Myocyte (in vitro differentiated cells): Measurements from ENCODE around the gene ZNF521. TPM values are rescaled to one million over a fixed set of nuclear protein-coding genes. Genes with fewer than 3 reads are reported as not detected.

ENCODE experiments used
- DNase-seq: peaks from one replicate; pipeline ENCODE4 v3.0.0-alpha.2; 2012; ENCODE audit warnings: low read depth
- total RNA-seq: library from RNA; depleted of rRNA; stranded (reverse); fragments of >200 nt; gene quantifications from 2 replicates; pipeline ENCODE4 v1.2.3, GENCODE V29; 2014

The ZNF521 gene
- total RNA-seq, 1 donor from 2014 or later, result 27.2 TPM

DNA sequence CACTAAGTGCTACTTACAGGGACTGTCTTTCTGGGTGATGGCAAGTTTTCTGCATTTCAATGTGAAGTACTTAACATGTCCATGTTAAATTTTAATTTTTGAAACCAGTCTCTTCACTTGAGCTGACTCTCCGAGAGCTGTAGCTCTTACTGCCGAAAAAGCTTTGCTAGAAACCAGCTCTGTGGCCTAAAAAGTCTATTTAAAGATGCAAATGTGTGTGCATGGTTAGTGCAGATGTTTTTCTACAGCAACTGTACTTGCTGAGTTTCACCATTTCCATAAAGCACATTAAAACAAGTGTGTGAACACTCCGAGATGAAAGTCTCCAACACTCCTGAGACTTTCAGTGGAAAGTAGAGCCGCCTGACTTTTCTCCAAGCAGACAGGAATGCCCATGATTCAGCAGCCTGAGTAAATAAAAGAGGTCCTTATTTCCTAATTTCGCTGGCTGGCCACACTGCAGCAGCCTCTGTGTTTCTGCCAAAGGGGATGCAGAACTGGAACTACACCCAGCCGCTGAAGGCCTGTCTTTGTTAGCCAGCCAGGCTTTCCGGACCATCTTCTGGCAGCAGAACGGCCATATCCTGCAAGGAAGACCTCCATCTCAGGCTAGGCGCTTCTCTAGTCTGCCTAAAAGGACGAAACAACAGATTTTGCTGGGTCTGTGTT is 121.2 kb downstream of the ZNF521 start:
- DNase-seq, result peak; percentile 72

DNA sequence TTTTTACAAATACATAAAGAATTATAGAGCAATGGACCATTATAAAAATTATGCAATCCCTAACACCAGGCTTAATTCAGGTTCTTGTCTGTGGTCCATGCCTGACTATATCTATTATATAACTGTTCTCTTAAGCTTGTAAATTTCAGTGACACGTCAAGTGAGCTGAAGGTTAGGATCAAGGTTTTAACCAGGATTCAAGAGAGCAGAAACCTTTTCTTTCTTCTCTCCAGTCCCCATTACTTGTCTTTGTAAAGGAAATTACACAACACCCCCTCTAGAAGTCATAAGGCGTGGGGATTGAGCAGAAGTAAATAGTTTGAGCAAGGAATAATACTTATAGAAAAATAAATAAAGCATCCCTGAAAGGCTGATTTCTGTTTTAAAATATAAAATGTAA is 122.0 kb downstream of the ZNF521 start:
- DNase-seq, result no peak

DNA sequence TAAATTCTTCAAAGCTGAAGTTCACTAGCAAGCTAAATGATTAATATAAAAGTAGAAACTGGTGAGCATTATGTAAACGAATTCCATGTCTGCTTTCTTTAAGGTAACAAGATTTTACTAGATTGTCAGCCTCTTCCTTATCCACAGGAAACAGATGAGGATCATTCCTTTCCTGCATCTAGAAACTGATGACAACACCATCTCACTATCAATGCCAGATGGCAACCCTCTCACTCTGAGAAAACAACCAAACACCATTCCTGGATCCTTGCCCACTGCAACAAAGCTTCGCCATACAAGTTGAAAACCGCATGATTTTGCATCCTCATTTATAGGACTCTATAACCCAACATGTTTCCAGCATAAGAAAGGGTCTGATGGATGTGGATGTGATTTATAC is 122.9 kb downstream of the ZNF521 start:
- DNase-seq, result peak; percentile 37

DNA sequence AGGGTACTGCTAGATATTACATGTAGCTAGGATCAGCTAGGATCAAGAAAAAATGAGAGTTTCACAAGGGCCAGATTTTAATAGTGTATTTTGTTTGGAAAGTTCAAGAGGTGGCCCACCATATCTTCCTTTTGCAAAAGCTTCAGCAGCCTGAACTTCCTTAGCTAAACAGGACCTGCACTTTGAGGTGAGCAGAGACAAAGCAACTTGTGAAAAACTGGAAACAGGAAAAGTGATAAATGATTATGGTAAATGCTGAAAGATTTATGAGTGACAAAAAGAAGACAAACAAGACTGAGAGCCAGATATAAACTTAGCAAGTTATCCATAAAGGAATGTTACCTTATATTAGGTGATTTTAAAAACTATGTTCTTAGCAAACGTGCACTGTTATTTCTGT is 123.6 kb downstream of the ZNF521 start:
- no peak for DNase-seq

DNA sequence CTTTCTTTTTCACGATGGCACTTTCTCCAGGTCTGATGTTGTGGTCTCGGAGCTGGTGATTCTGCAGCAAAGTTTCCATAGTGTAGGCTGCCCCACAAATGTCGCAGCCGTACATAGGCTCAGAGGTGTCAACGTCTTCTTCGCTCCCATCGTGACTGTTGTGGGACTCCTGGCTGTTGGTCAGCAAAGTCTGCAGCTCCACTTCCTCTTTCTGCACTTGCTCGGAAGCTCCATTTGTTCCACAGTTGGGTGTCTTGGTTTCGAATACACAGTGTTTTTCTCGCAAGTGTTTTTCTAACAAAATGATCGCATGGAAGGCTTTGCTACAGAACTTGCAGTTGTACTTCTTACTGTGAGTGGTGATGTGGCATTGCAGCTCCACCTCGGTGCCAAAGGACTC is 126.8 kb downstream of the ZNF521 start:
- DNase-seq, result no peak

DNA sequence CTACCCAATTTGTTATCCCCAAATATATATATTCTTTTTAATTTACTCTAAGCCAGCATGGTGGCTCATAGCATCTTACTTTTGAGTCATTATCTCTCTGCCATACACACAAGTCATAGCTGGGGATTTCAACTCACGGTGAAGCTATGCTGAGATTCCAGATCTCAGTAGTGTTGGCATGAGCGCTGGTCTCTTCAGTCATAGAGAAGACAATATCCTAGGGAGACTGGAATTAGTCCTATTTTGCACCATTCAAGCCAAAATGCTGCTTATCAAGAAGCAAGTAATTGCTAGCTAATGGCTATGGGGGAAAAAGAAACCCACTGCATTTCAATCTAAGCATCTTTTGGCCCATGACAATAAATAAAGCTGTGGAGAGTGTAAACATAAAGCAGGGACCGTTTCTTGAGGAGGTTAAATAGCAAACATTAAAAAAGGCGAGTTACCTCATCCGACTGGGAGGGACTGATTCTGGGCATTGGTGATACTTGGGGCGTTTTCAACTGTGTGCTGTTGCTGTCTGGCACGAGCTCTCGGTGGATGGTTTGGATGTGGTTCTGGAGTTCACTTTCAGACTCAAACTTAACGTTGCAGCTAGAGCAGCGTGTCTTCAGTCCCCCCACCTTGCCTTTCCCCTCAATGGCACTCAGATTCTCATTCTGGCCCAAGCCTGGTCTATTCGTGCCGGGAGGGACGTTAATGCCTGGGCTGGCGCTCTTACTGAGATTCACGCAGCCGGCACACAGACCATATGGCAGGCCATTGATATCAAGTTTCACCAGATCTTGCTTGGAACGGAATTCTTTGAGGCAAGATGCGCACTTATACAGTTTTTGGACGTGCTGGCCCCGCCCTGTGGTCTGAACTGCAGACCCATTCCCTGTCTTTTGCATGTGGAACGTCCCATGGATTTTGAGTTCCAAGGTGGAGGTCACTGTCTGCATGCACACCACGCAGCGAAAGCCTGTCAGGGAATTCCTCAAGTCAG is 127.8 kb downstream of the ZNF521 start:
- no peak for DNase-seq

DNA sequence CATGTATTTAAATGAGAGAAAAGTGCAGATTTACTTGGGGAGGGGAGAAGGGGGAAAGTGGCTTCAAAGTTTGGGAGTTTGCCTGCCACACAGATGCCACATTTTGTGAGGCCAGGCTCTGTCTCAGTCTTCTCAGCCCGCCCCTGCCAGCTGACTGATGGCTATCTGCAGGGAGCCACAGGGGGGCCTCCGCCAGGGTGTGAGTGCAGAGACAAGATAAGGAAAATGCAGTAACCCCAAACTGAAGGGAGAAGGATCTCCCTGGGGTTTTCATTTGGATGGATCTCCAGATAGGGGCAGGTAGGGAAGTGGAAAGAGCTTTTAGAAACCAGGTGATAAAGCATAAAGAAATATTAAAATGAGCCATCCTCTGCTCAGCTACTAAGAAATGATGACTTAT is 128.8 kb downstream of the ZNF521 start:
- DNase-seq, result no peak

DNA sequence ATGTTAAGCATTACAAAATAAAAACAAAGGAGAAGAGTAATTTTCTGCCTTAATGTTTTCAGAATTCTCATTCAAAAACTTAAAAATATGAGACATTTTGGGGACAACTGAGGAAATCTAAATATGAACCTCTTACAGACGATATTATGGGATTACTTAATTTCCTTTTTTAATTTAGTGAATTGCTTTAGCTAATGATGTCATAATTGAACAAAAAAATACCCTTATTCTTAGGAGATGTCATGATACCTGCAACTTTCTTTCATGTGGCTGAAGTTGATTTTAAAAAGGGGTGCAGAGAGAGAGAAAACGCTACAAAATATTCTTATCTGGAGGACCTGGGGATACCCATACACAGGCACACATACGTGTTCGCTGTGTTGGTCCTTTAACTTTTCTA is 129.3 kb downstream of the ZNF521 start:
- DNase-seq, result no peak

DNA sequence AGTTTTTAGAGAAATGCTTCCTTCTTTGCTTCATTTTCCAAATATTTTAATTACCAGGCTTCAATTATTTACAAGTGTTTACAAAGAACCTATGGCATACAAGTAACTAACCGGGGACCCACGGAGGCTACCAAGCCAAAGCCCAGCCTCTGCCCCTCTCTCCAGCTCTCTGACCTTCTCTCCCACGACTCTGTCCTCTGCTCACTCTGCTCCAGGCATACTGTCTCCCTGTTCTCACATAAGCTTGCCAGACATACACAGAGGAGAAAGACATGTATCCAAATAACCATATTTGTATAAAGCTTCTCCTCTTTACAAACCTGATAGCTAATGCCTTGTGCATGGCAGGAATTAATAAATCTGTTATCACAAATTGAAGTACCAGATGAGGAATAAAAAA is 141.3 kb downstream of the ZNF521 start:
- no peak for DNase-seq

DNA sequence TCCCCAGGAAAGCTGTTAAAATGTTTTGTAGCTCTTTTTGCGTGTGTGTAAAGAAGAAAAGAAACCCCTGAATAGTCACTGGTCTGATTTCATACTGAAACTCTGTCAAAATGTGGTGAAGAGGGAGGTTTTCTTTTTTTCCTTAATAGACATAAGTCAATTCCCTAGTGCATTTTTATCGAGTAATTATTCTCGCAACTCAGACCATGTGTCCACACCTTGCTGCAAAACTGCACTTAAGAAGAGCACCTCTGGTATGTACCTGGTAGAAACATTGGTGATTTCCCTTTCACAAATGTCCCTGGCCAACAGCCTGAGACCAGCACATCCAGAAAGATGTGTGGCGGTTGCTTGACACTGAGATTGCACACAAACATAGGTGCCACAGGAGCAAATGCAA is 159.9 kb downstream of the ZNF521 start:
- no peak for DNase-seq

DNA sequence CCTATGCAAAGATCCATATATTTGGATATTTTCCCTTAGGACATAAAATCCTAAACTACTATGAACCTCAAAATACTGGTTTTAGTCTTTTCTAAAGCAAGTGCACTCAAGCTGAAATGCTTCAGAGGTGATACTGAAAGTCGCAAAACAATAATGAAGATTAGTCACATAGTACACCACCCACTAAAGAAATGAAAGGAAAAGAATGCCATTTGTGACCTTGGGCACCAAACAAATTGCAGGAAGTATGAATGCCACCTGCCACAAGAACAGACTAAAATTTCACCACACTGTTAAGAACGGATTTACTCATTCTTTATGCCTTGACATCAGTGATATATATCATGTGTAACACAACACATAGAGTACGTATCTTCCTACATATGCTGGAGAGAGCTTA is 161.5 kb downstream of the ZNF521 start:
- DNase-seq, result peak; percentile 2

DNA sequence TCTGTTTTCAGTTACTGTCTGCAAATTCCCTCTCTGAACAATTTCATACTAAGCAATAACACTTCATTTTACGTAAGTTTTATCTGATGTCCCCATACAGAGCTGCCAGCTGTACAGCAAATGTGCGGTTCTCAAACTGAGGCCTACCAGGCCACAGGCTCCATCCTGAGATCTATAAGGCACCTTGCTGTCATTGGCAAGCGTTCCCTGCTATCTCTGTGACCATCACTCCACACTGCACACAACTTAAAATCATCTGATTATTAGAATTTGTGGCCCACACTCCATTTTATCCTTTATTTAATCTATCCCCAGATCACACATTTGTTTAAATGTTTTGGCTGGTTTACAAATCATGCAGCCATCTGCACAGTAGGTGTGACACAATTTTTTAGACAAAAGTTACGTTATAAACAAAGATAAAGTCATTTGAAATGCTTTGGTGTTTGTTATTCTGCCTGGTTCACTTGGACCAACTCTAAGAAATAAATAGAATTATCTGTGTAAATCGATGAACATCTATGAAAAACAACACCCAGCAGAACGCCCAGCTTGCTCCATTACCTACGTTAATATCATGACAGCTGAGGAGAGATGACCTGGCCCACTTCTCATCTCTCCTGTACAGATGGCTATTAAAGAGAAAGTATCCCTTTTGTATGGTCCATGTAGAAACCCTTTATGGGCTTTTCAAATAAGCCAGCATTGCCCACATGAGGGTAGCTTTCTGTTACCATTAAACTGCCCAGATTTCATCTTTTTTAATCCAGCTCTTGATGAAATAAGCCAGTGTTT is 162.4 kb downstream of the ZNF521 start:
- DNase-seq, result no peak

DNA sequence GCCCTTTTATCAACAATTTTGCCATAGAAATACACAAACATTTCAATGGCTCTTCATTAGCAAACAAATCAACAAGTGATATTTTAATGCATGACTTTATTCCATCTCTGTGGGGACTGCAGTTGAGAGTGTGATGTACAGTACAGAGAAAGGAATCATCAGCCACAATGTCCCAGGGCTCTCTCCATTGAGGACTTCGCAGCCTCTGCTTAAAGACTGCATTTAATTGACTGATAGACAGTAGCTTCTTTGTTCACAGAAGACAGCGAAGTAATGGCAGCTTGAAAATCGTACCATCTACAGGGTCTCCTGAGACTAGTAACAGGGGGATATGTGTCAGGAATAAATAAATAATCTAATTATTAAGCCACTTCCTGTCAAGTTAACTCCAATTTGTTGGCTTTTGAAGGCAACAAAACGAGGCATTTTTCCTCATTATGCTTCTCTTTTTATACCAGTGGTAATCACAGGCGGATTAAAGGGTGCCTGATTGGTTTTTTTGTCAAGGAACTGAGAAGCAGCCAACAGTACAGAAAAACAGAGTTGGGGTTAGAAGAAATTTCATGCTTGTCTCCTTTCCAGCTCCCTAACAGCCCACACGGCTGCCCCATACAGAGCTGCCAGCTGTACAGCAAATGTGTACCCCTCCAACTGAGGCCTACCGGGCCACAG is 164.3 kb downstream of the ZNF521 start:
- DNase-seq, result no peak

DNA sequence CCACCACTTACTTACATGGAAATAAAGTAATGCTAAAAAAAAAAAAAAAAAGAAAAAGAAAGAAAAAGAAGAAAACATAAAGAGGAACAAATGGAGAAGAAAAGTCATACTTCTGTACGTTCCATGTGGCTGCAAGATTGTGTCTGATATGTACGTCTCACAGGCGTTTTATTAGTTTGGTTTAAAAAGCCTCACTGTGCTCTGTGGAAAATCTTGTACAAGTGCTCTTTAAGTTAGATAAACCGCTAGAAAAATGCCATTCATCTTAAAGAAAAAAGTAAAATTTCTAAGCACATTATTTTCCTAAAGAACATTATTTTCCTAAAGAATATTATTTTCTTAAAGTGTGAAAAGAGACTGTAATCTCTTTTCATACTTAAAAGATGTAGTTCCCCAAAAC is 165.1 kb downstream of the ZNF521 start:
- DNase-seq, result no peak

DNA sequence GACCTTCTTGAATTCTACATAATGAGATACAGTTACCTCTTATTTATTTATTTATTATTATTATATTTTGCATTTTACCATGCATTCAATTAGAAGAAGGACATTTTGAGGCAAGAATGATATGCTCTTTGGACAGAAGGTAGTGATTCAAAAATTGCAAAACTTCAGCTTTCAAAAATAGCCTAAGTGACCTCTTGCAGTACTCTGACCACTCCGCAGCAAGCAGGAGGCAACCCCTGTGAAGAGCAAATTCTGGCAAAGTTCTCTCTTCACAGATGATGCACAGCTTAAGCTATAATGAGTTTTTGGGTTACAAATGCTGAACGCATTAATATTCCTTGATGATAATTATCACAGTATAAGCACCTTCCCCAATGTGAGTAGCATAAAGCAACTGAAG is 170.0 kb downstream of the ZNF521 start:
- no peak for DNase-seq

DNA sequence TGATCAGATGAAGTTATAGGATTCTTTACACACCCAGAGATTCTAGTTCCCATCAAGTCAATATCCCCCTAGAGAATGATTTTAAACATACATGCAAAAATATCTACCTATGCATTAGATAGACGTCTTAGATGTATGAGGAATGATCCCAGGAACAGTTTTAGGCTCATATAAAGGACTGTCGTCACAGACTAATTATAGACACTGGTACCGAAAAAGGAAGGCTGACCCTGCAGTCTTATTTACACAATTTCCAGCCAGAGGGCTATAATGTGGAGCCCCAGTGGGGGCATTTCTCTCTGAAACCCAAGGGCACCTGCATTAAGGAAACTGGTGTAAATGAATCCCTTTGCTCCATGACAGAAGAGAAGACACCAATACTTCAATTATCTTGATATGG is 170.4 kb downstream of the ZNF521 start:
- no peak for DNase-seq

DNA sequence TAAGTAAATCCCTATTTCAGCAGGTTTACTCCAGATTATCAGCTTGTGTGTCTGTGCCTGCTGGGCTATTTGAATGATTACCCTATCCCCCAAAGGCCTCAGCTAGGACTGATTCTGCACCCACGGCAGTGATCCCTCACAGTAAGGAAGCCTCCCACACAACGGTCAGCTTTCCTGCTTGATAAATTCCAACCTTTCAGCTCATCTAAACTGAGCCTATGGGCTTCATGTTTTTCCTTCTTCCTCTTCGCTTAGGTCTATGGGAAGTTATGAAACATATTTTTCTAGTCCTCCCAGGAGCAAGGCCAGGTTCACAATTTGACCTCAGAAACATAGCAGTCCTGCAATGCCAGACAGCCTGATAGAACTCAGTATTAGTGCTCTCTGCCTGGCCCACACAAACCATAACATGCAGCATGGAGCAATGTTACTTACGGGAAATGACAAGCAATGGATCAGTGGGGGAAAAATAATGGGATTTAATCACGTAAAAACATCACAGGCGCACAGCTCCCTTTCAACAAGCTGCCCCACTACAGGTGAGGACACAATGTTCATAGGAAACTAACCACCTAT is 170.9 kb downstream of the ZNF521 start:
- no peak for DNase-seq

DNA sequence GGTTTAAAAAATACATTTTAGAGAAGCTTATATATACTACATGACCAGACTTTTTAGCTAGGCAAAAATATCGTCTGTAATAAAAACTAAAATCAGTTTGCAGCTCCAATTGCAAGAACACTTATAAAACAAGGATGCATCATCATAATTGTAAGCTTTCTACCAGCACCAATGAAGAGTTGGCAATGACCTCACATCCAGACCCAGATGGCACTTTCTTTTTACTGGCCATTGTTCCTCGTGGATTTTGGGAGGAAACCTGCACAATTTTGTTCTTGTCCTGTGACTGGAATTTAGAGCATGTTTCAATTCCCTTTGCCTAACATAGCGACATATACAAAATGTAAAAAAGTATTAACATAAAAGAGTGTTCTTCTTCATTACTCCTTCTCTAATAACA is 174.3 kb downstream of the ZNF521 start:
- no peak for DNase-seq

DNA sequence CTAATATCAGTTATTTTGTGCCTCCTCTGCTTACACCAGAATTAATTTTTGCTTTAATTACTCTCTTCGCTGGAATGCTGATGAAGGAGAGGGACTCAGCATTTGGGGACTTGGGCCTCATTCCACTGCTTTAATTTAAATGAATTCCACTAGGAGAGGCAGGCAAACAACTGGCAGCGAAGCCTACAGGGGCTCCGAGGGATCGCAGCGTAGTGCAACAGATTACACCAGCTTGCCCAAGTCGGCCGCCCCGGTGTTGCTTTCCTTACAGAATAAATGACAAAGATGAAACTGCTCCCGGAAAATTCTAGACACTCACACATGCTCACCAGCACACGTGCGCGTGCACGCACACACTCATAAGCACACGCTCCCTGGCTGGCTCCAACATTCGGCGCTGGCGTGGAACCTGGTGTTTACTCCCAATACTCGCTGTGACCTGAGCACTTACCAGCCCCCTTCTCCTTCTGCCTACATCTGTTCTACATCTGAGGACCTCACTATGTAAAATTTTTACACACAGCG is 175.4 kb downstream of the ZNF521 start:
- DNase-seq, result no peak
